GM12892 (cell line): ENCODE measurements around the gene WDFY4.

Experiments used
- DNase-seq: peaks from one replicate; pipeline ENCODE4 v3.0.0; 2011; ENCODE audit not compliant: insufficient read length
- FAIRE-seq: peaks from 2 replicates; lab custom pipeline; 2011; peaks lifted over from hg19 to GRCh38; lab: Jason Lieb, UNC
- POLR2A ChIP-seq: IDR thresholded peaks from 2 replicates; pipeline ENCODE4 v1.6.1; 2011; ENCODE audit warnings: low read depth, low read length, control low read depth
- POLR2AphosphoS5 ChIP-seq: IDR thresholded peaks from 2 replicates; pipeline ENCODE4 v1.6.1; 2011; ENCODE audit warnings: low read depth, low read length, control low read depth
- TAF1 ChIP-seq: IDR thresholded peaks from 2 replicates; pipeline ENCODE4 v1.6.1; 2011; ENCODE audit warnings: low read depth, mild to moderate bottlenecking, control low read depth, low read length, borderline replicate concordance

WDFY4 gene

GRCh38 chr10:48937796-48938195, 253.1 kb downstream of the WDFY4 start:
- TF ChIP-seq POLR2A (no peak), TAF1 (no peak), POLR2AphosphoS5 (no peak)
- no peak for DNase-seq
- no peak for FAIRE-seq

GRCh38 chr10:48938281-48938680, 253.6 kb downstream of the WDFY4 start:
- DNase-seq = no peak
- TF ChIP-seq POLR2AphosphoS5 (no peak), POLR2A (no peak), TAF1 (no peak)
- no peak for FAIRE-seq

GRCh38 chr10:48938990-48939536, 254.4 kb downstream of the WDFY4 start:
- no peak for FAIRE-seq
- TF ChIP-seq TAF1 = no peak
- no peak for TF ChIP-seq POLR2A
- TF ChIP-seq POLR2AphosphoS5 = no peak
- DNase-seq = no peak

- no peak for FAIRE-seq
- TF ChIP-seq POLR2AphosphoS5 (no peak), TAF1 (no peak), POLR2A (no peak)
- DNase-seq = no peak
Measured at GRCh38 chr10:48939790-48940325, 255.2 kb downstream of the WDFY4 start, which contains the start of gene LRRC18. TSS of gene LRRC18 (minus strand) at chr10:48939840. CDS start at chr10:48914155, 25,685 bp downstream.

GRCh38 chr10:48940372-48940771, 255.7 kb downstream of the WDFY4 start:
- FAIRE-seq (no peak), DNase-seq (no peak)
- TF ChIP-seq POLR2AphosphoS5 = no peak
- TF ChIP-seq POLR2A = no peak
- no peak for TF ChIP-seq TAF1

GRCh38 chr10:48940958-48941357, 256.3 kb downstream of the WDFY4 start:
- no peak for TF ChIP-seq TAF1
- TF ChIP-seq POLR2AphosphoS5 = no peak
- TF ChIP-seq POLR2A = no peak
- DNase-seq (no peak), FAIRE-seq (no peak)

- TF ChIP-seq TAF1 = no peak
- DNase-seq (no peak), FAIRE-seq (no peak)
Measured at GRCh38 chr10:48941427-48942075, 256.9 kb downstream of the WDFY4 start.

GRCh38 chr10:48943096-48943495, 258.4 kb downstream of the WDFY4 start:
- no peak for DNase-seq
- no peak for FAIRE-seq
- no peak for TF ChIP-seq POLR2AphosphoS5
- no peak for TF ChIP-seq TAF1
- TF ChIP-seq POLR2A = no peak

GRCh38 chr10:48944171-48944570, 259.5 kb downstream of the WDFY4 start:
- DNase-seq = no peak
- no peak for FAIRE-seq
- no peak for TF ChIP-seq POLR2AphosphoS5

GRCh38 chr10:48945441-48946130, 260.9 kb downstream of the WDFY4 start:
- TF ChIP-seq POLR2A = no peak
- TF ChIP-seq POLR2AphosphoS5 = no peak
- no peak for TF ChIP-seq TAF1
- DNase-seq (no peak), FAIRE-seq (no peak)

GRCh38 chr10:48946332-48946731, 261.7 kb downstream of the WDFY4 start:
- no peak for FAIRE-seq
- DNase-seq = no peak
- TF ChIP-seq TAF1 (no peak), POLR2AphosphoS5 (no peak), POLR2A (no peak)
